Uterus (tissue), 2 donors: ENCODE data around the gene GLCCI1.

Source experiments
- CTCF ChIP-seq, 4 experiments: fragments of 200-600 bp in 2 of 4; fragments of 450-650 bp in 2 of 4; sonication (generic) in 2 of 4; IDR thresholded peaks; one replicate each; pipeline ENCODE4 v1.5.1; 2016 to 2019; ENCODE audit warnings: antibody characterized with exemption in 4 of 4, mild to moderate bottlenecking in 2 of 4, moderate library complexity in 1 of 4
- POLR2A ChIP-seq, 2 donors: fragments of 450-650 bp; IDR thresholded peaks; one replicate each; pipeline ENCODE4 v1.6.1; 2016; ENCODE audit warnings: antibody characterized with exemption in 2 of 2, mild to moderate bottlenecking in 1 of 2, moderate library complexity in 1 of 2

GRCh38 chr7:7968544-7969305, at the start of gene GLCCI1:
- TF ChIP-seq CTCF (IDR thresholded peaks at IDR 0.05) (peak in 1 of 4 experiments; percentile 19), POLR2A (IDR thresholded peaks at IDR 0.05) (peak; percentile 86 to 88)
